Measurements from ENCODE around the gene ULK4.

Gene ULK4

GRCh38 chr3:41662288-41662687, 299.6 kb downstream of the ULK4 start:
- DNase-seq = no peak
- no peak overlapping the region for H3K27ac ChIP-seq
- TF ChIP-seq CTCF (IDR thresholded peaks at IDR 0.05; ENCODE audit: low read depth, low read length, missing control alignments) = no peak
- H3K4me3 ChIP-seq (ENCODE audit: low read depth, low read length) = no peak overlapping the region
- in situ Hi-C loops (cut with HindIII; ENCODE audit: low pct_ligation_motif_present, low sequenced_read_pairs) = no loop called here
- H3K36me3 ChIP-seq (replicated peaks) = no peaks in the 10 kb centered on the region
- H3K27me3 ChIP-seq (replicated peaks) = no peaks in the 10 kb centered on the region

- TF ChIP-seq CTCF (IDR thresholded peaks at IDR 0.05; ENCODE audit: low read depth, low read length, missing control alignments) = no peak
- no peak for DNase-seq
- Histone ChIP-seq H3K36me3 (replicated peaks) (no peaks in the 10 kb centered on the region), H3K27me3 (replicated peaks) (no peaks in the 10 kb centered on the region), H3K27ac (no peak overlapping the region), H3K4me3 (ENCODE audit: low read depth, low read length) (no peak overlapping the region)
- in situ Hi-C loops (cut with HindIII; ENCODE audit: low pct_ligation_motif_present, low sequenced_read_pairs) = no loop called here
Measured at GRCh38 chr3:41661796-41662195, 300.1 kb downstream of the ULK4 start.

DNA sequence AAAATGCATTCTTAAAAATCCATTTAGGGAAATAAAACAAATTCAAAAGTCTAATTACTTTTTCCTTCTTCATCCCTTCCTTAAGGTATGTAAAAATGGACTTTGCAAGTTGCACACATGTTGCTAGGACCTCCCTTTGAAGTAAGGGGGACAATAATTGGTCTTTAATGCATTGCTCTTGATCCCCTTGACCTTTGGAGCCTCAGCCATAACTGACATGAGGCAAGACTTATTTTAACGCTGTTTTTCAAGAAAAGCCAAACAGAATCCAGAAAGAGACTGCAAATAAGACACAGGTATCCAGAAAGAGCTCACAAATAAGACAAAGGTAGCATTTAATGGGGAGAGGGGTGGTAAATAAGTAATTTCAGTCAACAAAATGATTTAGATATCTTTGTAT, 301.4 kb downstream of the ULK4 start:
- TF ChIP-seq CTCF (IDR thresholded peaks at IDR 0.05; ENCODE audit: low read depth, low read length, missing control alignments) = no peak
- no peak overlapping the region for H3K4me3 ChIP-seq (ENCODE audit: low read depth, low read length)
- DNase-seq = no peak
- H3K36me3 ChIP-seq (replicated peaks) = no peaks in the 10 kb centered on the region
- H3K27me3 ChIP-seq (replicated peaks) = no peaks in the 10 kb centered on the region
- no peak overlapping the region for H3K27ac ChIP-seq
- in situ Hi-C loops (cut with HindIII; ENCODE audit: low pct_ligation_motif_present, low sequenced_read_pairs) = no loop called here

DNA sequence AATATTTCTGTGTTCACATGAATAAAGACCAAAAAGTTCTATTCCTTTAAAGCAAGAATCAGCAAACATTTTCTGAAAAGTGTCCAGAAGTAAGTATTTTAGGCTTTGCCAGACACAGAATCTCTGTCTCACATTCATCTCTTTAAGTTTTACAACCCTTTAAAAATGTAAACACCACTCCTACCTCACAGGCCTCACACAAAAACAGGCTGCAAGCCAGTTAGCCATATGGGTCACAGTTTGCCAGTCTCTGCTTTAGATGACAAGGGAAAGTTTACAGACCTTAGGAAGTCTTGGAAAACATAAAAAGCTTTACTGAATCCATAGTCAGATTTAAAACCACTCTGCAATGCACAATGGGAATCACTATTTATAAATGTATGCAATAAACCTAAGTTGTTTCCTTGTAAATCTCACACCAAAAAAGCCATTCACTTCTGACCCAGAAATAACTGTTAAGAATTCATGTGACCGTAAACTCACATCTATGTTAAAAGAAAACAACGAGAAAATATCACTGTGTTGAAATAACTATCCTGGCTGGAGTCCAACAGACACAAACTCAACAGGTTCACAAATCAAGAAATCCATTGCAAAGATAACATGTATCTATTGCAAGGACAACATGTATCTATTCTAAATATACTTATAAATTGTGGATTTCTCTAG, 308.2 kb downstream of the ULK4 start:
- Histone ChIP-seq H3K27me3 (replicated peaks) (no peaks in the 10 kb centered on the region), H3K27ac (no peak overlapping the region), H3K36me3 (replicated peaks) (no peaks in the 10 kb centered on the region), H3K4me3 (ENCODE audit: low read depth, low read length) (no peak overlapping the region)
- in situ Hi-C loops (cut with HindIII; ENCODE audit: low pct_ligation_motif_present, low sequenced_read_pairs) = no loop called here
- TF ChIP-seq CTCF (IDR thresholded peaks at IDR 0.05; ENCODE audit: low read depth, low read length, missing control alignments) = no peak
- DNase-seq = peak; percentile 7

GRCh38 chr3:41652931-41653330, 309.0 kb downstream of the ULK4 start:
- no peaks in the 10 kb centered on the region for H3K36me3 ChIP-seq (replicated peaks)
- TF ChIP-seq CTCF (IDR thresholded peaks at IDR 0.05; ENCODE audit: low read depth, low read length, missing control alignments) = no peak
- no peak overlapping the region for H3K27ac ChIP-seq
- no peak overlapping the region for H3K4me3 ChIP-seq (ENCODE audit: low read depth, low read length)
- in situ Hi-C loops (cut with HindIII; ENCODE audit: low pct_ligation_motif_present, low sequenced_read_pairs) = no loop called here
- no peaks in the 10 kb centered on the region for H3K27me3 ChIP-seq (replicated peaks)
- DNase-seq = peak; percentile 14

GRCh38 chr3:41652506-41652905, 309.4 kb downstream of the ULK4 start:
- H3K27ac ChIP-seq = no peak overlapping the region
- in situ Hi-C loops (cut with HindIII; ENCODE audit: low pct_ligation_motif_present, low sequenced_read_pairs) = no loop called here
- DNase-seq = no peak

More at GRCh38 chr3:41652506-41652905, 309.4 kb downstream of the ULK4 start:
- no peaks in the 10 kb centered on the region for H3K36me3 ChIP-seq (replicated peaks)
- TF ChIP-seq CTCF (IDR thresholded peaks at IDR 0.05; ENCODE audit: low read depth, low read length, missing control alignments) = no peak
- no peaks in the 10 kb centered on the region for H3K27me3 ChIP-seq (replicated peaks)
- no peak overlapping the region for H3K4me3 ChIP-seq (ENCODE audit: low read depth, low read length)

All from brain microvascular endothelial cell (primary cell).